Measurements from ENCODE around the gene PLK4. TPM values are rescaled to one million over a fixed set of nuclear protein-coding genes. Genes with fewer than 3 reads are reported as not detected.

The PLK4 gene
- total RNA-seq, 6 experiments from 2014 or later: 0.29 to 1.4 (median 0.93) TPM

DNA sequence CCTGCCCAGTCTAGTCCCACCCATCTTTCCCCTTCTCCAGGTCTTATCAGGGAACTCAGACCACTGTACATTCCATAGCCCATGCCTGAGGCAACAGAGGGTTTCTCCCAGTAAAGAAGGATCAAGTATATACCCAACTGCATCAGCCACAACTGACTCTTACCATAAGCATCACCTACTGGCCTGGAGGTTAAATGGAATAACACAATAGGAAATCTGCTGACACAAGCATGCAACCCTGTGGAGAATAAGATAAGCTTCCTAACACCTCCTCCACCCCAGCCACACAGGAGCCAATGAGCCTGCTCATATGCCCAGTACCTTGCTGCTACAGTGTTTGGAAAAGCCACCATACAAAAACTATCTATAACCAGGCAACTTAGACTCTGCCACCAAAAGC lies 34.6 kb upstream of the PLK4 start:
- Histone ChIP-seq H3K36me3 (no peaks in the 10 kb centered on the region), H3K27ac (no peak overlapping the region), H3K27me3 (no peaks in the 10 kb centered on the region), H3K4me1 (no peaks in the 10 kb centered on the region), H3K4me3 (no peak overlapping the region), H3K9me3 (no peaks in the 10 kb centered on the region)
- ATAC-seq (no peak), DNase-seq (no peak)
- TF ChIP-seq POLR2A (IDR thresholded peaks at IDR 0.05) (no peak), CTCF (IDR thresholded peaks at IDR 0.05) (no peak)
- intact Hi-C loops (cut with DNase I): no loop called here

DNA sequence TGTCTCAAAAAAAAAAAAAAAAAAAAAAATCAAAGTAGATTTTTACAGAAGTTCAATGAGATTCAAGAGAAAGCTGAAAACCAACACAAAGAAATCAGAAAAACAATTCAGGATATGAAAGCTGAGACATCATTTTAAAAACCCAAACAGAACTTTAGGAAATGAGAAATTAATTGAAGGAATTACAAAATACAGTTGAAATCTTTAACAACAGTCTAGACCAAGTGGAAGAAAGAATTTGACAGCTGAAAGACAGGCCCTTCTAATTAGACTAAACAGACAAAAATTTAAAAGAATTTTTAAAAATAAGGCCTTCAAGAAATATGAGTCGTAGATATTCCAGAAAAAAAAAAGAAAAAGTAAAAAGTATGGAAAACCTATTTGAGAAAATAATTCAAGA lies 33.9 kb upstream of the PLK4 start:
- 100% methylated on average over 1 of the region's 1 CpG for WGBS (ENCODE audit: insufficient coverage, low coverage, low lambda C conversion rate, missing lambda C conversion rate)
- no peaks in the 10 kb centered on the region for H3K9me3 ChIP-seq

GRCh38 chr4:127849505-127850234 lies 31.0 kb upstream of the PLK4 start:
- Histone ChIP-seq H3K27me3 (no peaks in the 10 kb centered on the region), H3K27ac (no peak overlapping the region), H3K9me3 (no peaks in the 10 kb centered on the region), H3K4me3 (no peak overlapping the region), H3K36me3 (no peaks in the 10 kb centered on the region), H3K4me1 (no peaks in the 10 kb centered on the region)
- DNase-seq (no peak), ATAC-seq (no peak)
- 77% methylated on average over 1 of the region's 1 CpG for WGBS (ENCODE audit: insufficient coverage, low coverage, low lambda C conversion rate, missing lambda C conversion rate)
- intact Hi-C loops (cut with DNase I): no loop called here
- TF ChIP-seq CTCF (IDR thresholded peaks at IDR 0.05) (no peak), POLR2A (IDR thresholded peaks at IDR 0.05) (no peak)

More for the DNA sequence above, 33.9 kb upstream of the PLK4 start:
- intact Hi-C loops (cut with DNase I): no loop called here
- Histone ChIP-seq H3K27ac (no peak overlapping the region), H3K4me3 (no peak overlapping the region), H3K4me1 (no peaks in the 10 kb centered on the region), H3K36me3 (no peaks in the 10 kb centered on the region), H3K27me3 (no peaks in the 10 kb centered on the region)
- TF ChIP-seq CTCF (IDR thresholded peaks at IDR 0.05) (no peak), POLR2A (IDR thresholded peaks at IDR 0.05) (no peak)
- DNase-seq (no peak), ATAC-seq (no peak)

- no peaks in the 10 kb centered on the region for H3K4me1 ChIP-seq
- 20% methylated on average over 1 of the region's 1 CpG for WGBS (ENCODE audit: insufficient coverage, low coverage, low lambda C conversion rate, missing lambda C conversion rate)
- H3K36me3 ChIP-seq: no peaks in the 10 kb centered on the region
- no peak for ATAC-seq
- no peak for DNase-seq
- no peaks in the 10 kb centered on the region for H3K9me3 ChIP-seq
- intact Hi-C loops (cut with DNase I): no loop called here
- no peaks in the 10 kb centered on the region for H3K27me3 ChIP-seq
- H3K27ac ChIP-seq: no peak overlapping the region
- no peak overlapping the region for H3K4me3 ChIP-seq
- TF ChIP-seq POLR2A (IDR thresholded peaks at IDR 0.05) (no peak), CTCF (IDR thresholded peaks at IDR 0.05) (no peak)
These were observed 28.0 kb upstream of the PLK4 start for GRCh38 chr4:127852661-127853060.
